GM12801 (cell line): Measurements from ENCODE around the gene RXRB.

Experiments
- CTCF ChIP-seq: IDR thresholded peaks from one replicate; pipeline ENCODE4 v1.5.1; 2011; ENCODE audit warnings: control low read depth; ENCODE audit not compliant: insufficient read length; ENCODE audit errors: extremely low read depth

RXRB gene

GRCh38 chr6:33185190-33185589 lies 15.3 kb downstream of the RXRB start:
- TF ChIP-seq CTCF = no peak

GRCh38 chr6:33183071-33183683 lies 17.3 kb downstream of the RXRB start:
- TF ChIP-seq CTCF = no peak

GRCh38 chr6:33181141-33181540 lies 19.3 kb downstream of the RXRB start:
- TF ChIP-seq CTCF = no peak

GRCh38 chr6:33178755-33179475 lies 21.6 kb downstream of the RXRB start:
- no peak for TF ChIP-seq CTCF

GRCh38 chr6:33177552-33178446 lies 22.7 kb downstream of the RXRB start:
- TF ChIP-seq CTCF = no peak

- TF ChIP-seq CTCF = no peak
Observed at GRCh38 chr6:33176906-33177305, 23.6 kb downstream of the RXRB start.

GRCh38 chr6:33175436-33176069 lies 24.9 kb downstream of the RXRB start:
- no peak for TF ChIP-seq CTCF
